Stimulated activated CD8-positive, alpha-beta memory T cell treated with anti-CD3 and anti-CD28 coated beads, Interleukin-12 subunit alpha, Interleukin-12 subunit beta, amount 100 ng/mL, for 24 hours (primary cell): ENCODE measurements around the gene ZBTB37.
"Not testable (repeated sequence)": the region's sequence is repeated elsewhere in the genome, so short reads cannot be mapped to it uniquely, and the experiment has no call there.

Experiments
- DNase-seq: peaks from one replicate; pipeline ENCODE4 v3.0.0-alpha.2; 2020; ENCODE audit errors: extremely low read depth

ZBTB37 gene, protein sequence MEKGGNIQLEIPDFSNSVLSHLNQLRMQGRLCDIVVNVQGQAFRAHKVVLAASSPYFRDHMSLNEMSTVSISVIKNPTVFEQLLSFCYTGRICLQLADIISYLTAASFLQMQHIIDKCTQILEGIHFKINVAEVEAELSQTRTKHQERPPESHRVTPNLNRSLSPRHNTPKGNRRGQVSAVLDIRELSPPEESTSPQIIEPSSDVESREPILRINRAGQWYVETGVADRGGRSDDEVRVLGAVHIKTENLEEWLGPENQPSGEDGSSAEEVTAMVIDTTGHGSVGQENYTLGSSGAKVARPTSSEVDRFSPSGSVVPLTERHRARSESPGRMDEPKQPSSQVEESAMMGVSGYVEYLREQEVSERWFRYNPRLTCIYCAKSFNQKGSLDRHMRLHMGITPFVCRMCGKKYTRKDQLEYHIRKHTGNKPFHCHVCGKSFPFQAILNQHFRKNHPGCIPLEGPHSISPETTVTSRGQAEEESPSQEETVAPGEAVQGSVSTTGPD

DNA sequence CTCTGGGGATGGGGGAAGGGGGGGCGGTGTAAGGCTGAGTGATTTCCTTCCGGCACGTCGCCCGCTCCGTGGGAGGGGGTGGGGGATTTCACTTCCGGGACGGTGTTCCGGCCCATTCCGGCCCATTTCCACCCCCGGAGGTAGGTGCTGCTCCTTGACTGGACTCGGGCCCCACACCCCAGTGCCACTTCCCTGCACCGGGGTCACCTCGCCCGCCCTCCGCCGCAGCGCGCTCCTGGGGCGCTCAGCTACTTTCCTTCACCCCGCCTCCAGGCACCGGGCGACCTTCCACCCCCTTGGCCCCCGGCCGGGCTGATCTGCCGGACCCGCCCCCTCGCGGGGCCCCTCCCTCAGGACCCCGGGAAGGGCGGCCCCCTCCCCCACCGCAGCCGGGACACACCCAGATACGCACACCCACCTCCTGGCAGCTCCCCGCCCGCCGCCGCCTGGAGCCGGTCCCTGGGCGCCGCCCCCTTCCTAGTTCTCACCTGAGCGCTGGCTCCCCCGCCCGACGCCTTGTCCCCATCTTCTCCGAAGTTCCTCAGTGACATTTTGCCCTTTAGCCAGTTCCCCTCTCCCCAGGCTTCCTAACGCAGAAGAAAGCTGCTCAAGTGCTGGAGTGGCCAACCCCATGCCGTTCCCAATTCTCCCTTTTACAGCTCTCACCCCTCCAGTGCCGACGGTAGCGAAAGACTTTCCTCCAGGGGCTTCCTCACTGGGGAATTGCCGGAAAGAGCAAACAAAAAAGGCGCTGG is at the start of gene ZBTB37:
Gene ZBTB37 (plus strand): TSS at position 115 of the 755 bp plus-strand sequence. CDS start 1,846 bp downstream, outside the sequence.
- peak; percentile 90 for DNase-seq

DNA sequence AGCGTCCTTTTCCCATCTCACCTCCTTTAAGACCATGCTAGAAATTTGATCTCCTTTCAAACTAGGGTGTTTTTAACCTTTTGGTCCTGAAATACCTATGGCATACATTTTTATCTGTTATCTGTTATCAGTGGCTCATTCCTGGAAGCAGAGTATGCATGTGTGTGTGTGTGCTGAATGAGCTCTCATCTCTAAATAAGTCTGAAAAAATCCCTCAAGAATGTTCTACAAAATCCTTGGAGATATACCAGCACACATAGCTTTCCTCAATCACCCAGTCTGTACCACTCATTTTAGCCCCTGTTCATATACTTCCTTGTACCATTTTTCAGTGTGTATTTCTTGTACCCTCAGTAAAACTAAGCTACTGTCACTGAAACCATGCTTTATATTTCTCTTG is 49.7 kb upstream of the ZBTB37 start:
- DNase-seq = no peak

DNA sequence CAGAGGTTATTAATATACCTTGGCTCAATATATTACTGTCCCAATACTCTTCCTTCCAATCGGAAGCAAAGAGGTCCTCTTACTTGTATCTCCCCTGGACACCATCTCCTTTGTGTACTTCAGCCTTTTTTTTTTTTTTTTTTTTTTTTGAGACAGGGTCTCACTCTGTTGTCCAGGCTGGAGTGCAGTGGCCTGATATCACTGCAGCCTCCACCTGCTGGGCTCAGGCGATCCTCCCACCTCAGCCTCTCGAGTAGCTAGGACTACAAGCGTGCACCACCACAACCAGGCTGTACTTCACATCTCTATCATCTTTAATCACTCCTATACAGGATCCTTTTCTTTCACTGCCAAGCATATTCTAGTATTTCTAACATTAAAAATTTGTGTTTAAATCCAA is 46.5 kb upstream of the ZBTB37 start:
- DNase-seq = no peak

DNA sequence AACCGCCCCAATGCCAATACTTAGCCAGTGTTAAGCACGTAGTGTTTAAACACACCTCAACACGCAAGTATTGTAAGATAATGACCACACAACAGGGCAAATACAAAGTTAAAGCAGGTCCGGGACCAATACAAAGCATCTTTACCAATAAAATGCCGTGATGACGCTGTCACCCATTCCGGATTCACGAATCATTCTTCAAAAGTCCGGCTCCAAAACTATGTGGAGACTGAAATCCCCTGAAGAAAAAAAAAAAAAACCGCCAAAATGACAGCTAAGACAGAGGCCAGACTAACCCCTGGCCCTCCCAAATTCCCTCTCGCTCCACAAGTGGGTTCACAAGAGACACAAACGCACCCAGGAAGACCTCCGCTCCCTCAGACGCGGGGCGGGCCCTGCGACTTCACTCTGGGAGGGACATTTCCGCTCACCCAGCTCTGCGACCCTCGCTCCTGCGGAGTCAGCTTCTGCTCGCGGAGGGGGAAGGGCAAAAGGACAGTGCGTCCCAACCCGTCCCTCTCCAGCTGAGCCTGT is 44.3 kb upstream of the ZBTB37 start:
- no peak for DNase-seq

DNA sequence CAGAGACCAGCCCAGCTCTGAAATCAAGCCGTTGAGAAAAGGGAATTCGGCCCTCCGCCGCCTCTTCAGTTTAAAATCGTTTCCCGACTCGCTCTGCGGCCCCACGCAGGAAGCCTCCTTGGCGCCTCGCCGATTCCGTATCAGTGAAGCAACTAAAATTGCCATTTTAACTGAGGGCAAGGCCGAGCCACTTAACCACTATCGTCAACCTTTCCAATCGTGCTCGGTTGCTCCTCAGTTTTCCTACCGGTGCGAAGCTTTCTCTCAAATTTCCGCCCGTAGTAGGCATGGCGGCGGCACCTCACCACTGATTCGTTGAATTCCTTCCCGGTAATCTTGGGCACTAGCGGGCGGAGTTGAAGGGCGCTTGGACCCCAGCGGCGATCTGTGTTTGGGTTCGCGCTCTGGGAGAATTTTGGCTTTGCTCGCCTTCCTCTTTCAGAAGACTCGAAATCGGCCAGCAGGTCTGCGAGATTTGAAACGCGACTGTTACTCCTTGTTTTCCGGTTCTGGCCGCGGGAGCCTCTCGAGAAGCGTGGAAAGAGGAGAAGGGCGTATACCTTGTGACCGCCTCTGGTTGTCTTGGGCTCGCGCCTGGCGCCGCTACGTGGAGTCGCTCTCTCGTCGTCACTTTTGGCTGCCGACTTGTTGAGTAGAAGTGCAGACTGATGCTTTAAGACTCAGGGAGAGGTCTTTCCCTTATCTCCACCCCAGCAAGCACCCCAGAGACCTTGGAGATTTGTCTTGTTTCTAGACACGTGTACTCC is 43.7 kb upstream of the ZBTB37 start, which contains the start of the genes CENPL and DARS2:
Gene CENPL (minus strand): TSS at position 569 of the 767 bp plus-strand sequence. CDS start 13,584 bp downstream, outside the sequence.
Gene DARS2 (plus strand): TSS at position 359 of the 767 bp plus-strand sequence. CDS start 557 bp downstream, outside the sequence.
- DNase-seq = peak; percentile 69

DNA sequence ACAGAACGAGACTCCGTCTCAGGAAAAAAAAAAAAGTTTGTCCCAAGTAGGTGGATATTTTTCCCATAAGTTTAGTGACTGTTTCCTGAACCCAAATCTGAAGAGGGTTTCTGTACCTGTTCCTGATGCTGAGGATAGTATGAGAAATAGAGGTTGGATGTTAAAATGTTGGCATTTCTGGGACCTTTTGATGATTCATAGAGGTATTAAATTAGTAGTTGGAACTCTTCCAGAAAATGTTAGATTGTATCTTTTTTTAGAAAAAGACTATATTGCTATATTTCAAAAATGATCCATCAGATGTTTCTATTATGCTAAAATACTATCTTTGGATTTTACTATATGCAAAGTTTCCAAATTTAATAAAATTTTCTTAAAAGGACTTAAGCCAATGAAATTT is 40.6 kb upstream of the ZBTB37 start:
- no peak for DNase-seq

DNA sequence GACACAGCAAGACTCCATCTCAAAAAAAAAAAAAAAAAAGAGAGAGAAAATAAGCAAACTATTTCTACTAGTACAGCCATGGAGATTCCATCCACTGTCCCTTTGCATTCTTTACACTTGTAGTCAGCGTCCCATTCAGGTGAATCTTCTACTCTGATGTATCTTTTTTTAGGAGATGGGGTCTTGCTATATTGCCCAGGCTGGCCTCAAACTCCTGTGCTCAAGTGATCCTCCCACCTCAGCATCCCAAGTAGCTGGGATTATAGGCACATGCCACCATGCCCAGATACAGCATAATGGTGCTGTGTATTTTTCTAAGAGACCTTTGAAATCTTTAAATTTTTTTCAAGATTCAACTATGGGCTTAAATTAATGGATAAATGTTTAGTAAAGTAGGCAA is 35.4 kb upstream of the ZBTB37 start:
- DNase-seq = no peak

DNA sequence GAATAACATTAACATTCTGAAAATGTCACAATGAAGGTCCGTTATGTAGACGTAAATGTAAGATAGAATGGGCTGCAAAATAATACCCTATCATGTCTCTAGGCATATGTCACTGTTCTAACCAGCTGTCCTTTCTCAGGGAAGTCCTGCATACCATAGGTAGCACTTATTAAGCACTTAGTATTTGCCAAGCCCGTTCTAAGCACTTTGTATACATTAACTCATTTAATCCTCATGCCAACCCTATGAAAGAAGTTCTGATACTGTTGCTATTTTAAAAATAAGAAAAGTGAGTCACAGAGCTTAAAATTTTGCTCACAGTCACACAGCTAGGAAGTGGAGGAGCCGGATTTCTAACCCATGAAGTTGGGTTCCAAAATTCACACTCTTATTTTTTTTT is 16.1 kb upstream of the ZBTB37 start:
- DNase-seq = no peak

DNA sequence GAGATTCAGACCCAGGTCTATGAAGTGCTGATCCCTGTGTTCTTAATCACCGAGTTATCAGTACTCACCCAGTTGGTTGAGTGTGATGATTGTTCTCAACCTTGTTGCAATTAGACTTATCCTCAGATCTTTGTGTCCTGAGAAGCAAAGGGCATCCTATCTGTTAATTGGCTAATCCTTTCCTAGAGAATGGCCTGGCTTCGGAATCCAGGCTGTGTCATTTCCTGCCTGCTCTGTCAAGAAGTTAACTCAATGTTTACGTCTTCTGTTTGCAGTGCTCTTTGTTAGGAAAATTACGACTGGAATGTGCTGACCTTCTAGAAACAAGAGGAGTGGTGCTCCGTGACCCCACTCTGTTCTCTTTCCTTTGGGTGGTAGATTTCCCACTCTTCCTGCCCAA is 15.1 kb upstream of the ZBTB37 start:
- DNase-seq = no peak

DNA sequence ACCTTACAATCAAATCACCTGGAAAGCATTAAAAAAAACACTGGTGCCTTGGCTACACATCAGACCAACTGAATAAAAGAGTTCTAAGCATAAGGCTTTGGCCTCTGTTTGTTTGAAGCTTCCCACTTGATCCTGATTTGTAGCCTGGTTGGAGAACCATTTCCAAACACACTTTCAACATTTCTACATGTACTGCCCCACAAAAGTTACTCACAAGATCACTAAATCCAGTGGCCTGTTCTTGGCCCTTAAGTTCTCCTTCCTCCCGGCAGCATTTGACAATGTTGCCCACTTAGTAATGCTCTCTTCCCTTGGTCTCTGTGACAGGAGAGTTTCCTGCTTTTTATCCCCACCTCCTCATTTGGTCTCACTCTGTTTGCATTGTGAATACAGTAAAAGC is 12.2 kb upstream of the ZBTB37 start:
- DNase-seq = no peak

DNA sequence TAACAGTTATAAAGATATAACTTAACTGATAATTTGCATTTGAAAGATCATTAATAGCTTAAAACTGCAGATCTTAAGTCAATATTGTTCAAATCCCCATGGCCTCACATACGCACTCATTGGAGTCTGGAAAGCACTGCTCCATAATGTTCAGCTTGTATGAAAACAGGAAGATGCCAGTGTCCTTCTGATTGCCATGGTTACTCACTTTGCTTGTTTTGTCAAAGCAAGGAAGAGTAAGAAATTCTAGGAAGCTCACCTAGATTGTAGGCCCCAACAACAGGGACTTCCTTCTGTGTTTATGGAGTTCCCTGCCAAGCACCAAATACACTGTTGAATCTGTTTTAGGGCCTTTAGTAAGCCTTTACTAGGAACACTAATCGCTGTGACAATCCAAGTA is 11.3 kb upstream of the ZBTB37 start:
- no peak for DNase-seq

DNA sequence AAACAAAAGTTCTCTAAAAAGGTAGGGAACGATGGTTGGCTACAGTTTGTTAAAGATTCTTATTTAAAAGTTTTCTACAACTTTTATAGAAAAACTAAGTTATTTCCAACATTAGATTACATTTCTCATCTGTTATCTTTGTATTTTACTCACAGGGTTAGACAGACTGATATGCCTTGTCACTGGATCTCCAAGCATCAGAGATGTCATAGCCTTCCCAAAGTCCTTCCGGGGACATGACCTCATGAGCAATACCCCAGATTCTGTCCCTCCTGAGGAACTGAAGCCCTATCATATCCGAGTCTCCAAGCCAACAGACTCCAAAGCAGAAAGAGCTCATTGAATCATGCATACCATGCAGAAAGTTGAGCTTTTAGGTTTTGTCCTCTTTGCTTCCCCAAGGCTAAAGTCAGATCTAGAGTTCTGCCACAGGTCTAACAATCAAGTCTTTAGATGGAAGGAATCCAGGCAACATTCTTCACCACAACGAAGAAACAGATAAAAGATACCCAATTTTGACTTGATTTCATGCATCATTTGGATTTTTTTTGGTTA is 10.7 kb upstream of the ZBTB37 start:
- DNase-seq = no peak

DNA sequence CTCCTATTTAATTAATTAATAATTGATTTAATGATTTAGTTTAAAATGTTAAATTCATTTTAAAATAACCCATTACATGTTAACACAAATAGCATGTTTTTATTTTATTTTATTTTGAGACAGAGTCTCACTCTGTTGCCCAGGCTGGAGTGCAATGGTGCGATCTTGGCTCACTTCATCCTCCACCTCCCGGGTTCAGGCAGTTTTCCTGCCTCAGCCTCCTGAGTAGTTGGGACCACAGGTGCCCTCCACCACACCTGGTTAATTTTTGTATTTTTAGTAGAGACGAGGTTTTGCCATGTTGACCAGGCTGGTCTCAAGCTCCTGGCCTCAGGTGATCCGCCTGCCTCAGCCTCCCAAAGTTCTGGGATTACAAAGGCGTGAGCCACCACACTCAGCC is 8.6 kb upstream of the ZBTB37 start:
- DNase-seq = not testable (repeated sequence)

DNA sequence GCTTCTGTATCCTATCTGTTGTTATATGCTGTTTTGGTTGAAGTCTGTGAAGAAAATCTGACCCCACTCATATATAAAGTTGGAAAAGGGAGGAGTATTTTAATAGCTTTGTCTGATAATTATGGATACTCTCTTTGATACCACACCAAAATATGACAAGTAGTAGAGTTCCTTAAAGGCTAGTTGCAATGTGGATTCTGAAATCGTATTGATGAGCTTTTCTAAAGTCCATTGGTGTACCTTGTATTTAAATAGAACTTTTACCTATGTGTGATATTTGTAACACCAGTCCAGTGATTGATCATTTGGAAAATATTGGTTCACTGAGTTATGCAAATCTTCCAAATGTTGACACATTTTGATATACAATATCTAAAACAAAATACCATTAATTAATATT is 8.1 kb upstream of the ZBTB37 start:
- no peak for DNase-seq

DNA sequence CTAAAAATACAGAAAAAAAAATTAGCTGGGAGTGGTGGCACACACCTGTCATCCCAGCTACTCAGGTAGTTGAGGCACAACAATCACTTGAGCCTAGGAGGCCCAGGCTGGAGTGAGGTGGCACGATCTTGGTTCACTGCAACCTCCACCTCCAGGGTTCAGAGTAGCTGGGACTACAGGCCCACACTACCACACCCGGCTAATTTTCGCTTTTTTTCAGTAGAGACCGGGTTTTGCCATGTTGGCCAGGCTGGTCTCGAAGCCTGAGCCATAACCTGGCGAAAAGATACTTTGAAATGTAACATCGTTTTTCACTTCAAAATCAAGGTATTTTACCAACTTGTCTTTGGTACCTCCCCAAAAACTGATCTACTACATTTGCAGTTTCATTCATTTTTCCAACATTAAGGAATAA is 6.4 kb upstream of the ZBTB37 start:
- DNase-seq = no peak

DNA sequence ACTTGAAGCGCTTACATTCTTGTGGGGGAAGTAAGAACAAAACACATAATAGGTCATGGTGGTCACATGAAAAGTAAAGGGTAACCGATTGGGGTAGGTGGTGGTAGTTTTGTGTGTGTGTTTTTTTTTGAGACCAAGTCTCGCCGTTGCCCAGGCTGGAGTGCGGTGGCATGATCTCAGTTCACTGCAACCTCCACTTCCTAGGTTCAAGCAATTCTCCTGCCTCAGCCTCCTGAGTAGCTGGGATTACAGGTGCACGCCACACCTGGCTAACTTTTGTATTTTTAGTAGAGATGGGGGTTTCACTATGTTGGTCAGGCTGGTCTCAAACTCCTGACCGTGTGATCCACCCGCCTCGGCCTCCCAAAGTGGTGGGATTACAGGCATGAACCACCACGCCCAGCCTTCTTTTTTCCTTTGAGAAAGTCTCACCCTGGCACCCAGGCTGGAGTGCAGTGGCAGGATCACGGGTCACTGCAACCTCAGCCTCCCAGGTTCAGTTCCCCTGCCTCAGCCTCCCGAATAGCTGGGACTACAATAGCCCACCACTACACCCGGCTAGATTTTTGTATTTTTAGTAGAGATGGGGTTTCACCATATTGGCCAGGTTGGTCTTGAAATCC is 5.9 kb upstream of the ZBTB37 start:
- not testable (repeated sequence) for DNase-seq

DNA sequence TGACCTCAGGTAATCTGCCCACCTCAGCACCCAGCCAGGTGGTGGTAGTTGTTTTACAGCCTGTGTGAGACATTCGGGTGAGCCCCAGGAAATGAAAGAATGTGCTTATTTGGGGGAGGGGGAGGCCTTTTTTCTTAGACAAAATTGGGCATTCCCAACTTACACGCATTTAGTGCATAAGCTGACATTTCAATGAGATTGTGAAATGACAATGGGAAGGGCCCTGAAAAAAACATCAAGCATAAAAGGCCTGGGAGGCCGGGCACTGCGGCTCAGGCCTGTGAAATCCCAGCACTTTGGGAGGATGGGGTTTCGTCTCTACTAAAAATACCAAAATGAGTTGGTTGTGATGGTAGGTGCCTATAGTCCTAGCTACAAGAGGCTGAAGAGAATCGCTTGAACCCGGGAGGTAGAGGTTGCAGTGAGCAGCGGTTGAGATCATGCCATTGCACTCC is 5.4 kb upstream of the ZBTB37 start:
- DNase-seq = no peak

DNA sequence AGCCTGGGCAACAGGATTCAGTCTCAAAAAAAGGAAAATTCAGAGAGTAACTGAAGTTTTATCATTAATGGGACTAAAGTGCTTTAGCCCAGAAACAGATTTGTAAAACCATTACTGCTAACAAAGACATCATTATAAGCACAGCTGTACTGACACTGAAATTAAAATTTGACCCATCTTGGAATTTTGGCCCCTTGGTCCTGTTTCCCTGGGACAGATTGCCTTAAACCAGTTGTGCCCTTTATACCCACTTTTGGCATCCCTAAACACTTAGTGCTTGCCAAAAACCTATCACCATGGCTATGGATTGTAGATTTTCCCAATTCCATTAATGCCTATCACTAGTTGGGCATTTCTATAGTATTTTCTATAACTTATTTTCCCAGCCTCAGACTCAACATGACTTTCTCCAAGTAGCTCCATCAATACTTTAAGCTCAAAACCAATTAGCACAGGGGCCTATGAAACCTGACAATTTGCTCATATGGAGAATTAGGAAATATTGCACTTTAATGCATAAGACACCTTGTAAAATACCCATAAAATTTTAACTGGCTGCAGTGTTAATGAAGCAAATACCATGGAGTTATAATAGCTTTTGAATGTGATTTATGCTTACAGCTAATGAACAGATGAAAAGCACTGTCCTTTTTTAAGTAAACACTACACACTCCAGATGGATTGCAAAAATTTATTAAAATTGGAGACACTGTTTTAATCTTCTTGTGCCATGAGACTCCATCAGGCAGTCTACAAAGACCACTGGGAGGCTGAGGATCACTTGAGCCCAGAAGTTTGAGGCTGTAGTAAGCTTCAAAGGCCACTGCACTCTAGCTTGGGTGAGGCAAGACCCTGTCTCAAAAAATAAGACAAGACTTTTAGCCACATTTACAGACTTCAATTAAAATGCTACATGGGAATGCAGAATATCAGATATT is 4.7 kb upstream of the ZBTB37 start:
- DNase-seq = no peak

DNA sequence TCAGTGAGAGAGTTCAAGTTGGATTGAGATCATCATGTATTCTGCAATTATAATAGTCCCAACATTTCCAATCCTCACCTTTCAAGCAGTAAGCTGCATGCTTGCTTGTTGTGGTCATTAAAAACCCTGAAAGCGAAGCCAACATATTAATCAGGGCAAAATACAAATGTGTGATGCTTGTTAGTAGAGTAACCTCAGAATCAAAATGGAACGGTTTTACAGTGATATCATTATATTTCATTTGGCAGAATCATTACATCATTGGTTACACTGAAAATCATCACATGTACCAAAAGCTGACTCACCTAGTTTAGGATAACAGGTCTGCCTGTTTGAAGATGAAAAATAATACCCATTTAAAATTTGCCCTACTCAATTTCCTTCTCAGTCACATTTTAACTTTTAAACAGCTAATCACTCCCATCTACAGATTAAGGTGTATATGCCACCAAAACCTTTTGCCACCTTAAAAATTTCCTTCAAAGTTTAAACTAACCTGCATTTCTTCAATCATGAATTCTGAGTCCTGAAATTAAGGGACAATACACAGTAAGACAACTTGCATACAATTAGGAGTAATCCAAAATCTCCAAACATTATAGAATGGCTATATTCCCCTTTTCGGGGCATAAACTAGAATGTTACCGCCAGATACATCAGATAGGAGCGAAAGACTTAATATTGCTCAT is 3.9 kb upstream of the ZBTB37 start:
- DNase-seq = no peak
